Stimulated activated CD4-positive, alpha-beta T cell treated with anti-CD3 and anti-CD28 coated beads, Interleukin-4, amount 100 ng/mL, for 4 hours (primary cell): ENCODE results near the gene CNDP1.

Experiments used
- DNase-seq, 2 experiments: peaks; one replicate each; pipeline ENCODE4 v3.0.0-alpha.2; 2020

CNDP1 gene

GRCh38 chr18:74507097-74507881, 27.0 kb upstream of the CNDP1 start:
- no peak for DNase-seq

- no peak for DNase-seq
Observed at GRCh38 chr18:74507927-74508326, 26.4 kb upstream of the CNDP1 start.

GRCh38 chr18:74508366-74508765, 25.9 kb upstream of the CNDP1 start:
- no peak for DNase-seq

- DNase-seq: no peak
Observed at GRCh38 chr18:74508821-74509225, 25.5 kb upstream of the CNDP1 start.

GRCh38 chr18:74509856-74510769, 24.2 kb upstream of the CNDP1 start:
- no peak for DNase-seq

GRCh38 chr18:74510770-74511095, 23.6 kb upstream of the CNDP1 start:
- DNase-seq: no peak

GRCh38 chr18:74511823-74512222, 22.5 kb upstream of the CNDP1 start:
- DNase-seq: no peak

- DNase-seq: no peak
Observed at GRCh38 chr18:74512321-74513053, 21.8 kb upstream of the CNDP1 start.

- DNase-seq: no peak
Observed at GRCh38 chr18:74513149-74513882, 21.0 kb upstream of the CNDP1 start.

GRCh38 chr18:74513883-74514205, 20.5 kb upstream of the CNDP1 start:
- no peak for DNase-seq

GRCh38 chr18:74514860-74515495, 19.3 kb upstream of the CNDP1 start:
- no peak for DNase-seq

GRCh38 chr18:74515620-74516231, 18.6 kb upstream of the CNDP1 start:
- DNase-seq: no peak

GRCh38 chr18:74516271-74517235, 17.7 kb upstream of the CNDP1 start:
- DNase-seq: no peak

GRCh38 chr18:74517236-74517630, 17.1 kb upstream of the CNDP1 start:
- no peak for DNase-seq

GRCh38 chr18:74518456-74519295, 15.6 kb upstream of the CNDP1 start:
- DNase-seq: no peak

GRCh38 chr18:74519320-74520095, 14.8 kb upstream of the CNDP1 start:
- DNase-seq: no peak

GRCh38 chr18:74520096-74520833, 14.0 kb upstream of the CNDP1 start:
- DNase-seq: no peak

GRCh38 chr18:74521068-74521725, 13.1 kb upstream of the CNDP1 start:
- no peak for DNase-seq
